HG03103 (cell line): ENCODE measurements around the gene P2RX5.

Experiments used
- ATAC-seq: cut with Tn5 transposase; IDR thresholded peaks from one replicate; pipeline ENCODE4 v1.9.1; 2021; ENCODE audit warnings: low read depth; ENCODE audit not compliant: unreplicated experiment

The P2RX5 gene

GRCh38 chr17:3683054-3683511 lies 12.9 kb downstream of the P2RX5 start:
- ATAC-seq, result no peak

DNA sequence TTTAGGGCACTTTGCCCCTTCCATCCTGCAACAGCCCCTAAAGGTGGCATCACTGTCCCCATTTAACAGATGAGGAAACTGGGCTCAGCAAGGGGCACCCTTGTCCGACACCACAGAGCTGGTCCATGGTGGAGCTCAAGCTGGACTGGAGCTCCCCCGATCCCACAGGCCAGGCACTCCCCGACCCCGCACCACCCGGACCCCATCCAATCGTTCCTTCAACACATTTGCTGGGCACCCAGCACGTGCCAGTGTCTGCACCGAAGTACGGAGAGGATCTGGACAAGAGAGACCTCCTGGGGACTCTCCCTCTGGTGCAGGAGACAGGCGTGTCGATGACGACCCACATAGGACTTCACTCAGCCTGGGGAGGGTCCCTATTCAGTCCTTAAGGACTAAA lies 13.9 kb downstream of the P2RX5 start:
- no peak for ATAC-seq

GRCh38 chr17:3681565-3681964 lies 14.4 kb downstream of the P2RX5 start:
- ATAC-seq, result no peak

DNA sequence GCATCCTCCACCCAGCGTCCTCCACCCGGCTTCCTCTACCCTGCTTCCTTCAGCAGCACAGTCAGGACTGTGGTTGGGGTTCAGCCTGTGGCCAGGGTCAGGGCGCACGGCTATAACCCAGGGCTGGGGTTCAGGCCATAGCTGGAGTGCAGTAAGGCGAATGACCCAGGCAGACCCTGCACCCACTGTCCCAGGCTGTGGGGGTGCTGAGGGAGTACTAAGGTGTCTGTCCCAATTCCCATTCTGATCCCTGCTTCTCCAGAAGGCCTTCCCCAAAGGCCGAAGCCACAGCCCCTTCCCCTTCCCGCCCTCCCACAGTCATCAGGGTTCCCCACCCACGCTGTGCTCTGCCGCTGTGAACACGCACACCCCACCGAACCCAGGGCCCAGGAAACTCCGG lies 14.9 kb downstream of the P2RX5 start:
- ATAC-seq, result no peak

- no peak for ATAC-seq
Observed at GRCh38 chr17:3679531-3680126, 16.3 kb downstream of the P2RX5 start.

DNA sequence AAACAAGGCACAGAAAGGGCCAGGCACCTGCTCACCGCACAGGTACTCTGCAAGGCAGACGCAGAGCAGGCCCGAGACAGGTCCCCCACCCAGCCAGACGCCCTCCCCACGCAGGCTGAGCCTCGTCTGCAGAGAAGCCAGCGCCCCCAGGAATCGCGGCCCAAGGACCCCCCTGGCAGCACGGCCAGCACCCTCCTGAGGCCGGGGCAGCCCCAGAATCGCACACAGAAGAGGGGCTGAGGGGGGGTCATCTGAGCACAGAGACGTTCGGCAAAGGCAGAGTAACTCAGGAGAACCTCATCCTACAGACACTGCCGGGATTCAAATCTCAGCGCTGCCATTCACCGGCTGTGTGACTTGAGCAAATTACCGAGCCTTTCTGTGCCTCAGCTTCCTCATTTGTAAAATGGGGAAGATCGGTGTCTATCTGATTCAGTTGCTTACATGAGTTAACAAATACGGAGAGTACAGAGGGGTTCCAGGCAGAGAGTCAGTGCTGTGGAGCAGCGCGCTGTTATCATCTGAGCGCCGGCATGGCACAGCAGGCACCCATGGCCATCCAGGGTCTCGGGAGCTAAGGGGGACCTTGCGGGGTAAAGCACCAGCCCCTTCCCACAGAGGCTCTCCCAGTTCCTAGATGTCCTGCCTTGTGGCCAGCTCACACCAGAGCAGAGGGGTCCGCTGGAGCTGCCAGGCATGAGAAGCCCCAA lies 17.0 kb downstream of the P2RX5 start:
- no peak for ATAC-seq

DNA sequence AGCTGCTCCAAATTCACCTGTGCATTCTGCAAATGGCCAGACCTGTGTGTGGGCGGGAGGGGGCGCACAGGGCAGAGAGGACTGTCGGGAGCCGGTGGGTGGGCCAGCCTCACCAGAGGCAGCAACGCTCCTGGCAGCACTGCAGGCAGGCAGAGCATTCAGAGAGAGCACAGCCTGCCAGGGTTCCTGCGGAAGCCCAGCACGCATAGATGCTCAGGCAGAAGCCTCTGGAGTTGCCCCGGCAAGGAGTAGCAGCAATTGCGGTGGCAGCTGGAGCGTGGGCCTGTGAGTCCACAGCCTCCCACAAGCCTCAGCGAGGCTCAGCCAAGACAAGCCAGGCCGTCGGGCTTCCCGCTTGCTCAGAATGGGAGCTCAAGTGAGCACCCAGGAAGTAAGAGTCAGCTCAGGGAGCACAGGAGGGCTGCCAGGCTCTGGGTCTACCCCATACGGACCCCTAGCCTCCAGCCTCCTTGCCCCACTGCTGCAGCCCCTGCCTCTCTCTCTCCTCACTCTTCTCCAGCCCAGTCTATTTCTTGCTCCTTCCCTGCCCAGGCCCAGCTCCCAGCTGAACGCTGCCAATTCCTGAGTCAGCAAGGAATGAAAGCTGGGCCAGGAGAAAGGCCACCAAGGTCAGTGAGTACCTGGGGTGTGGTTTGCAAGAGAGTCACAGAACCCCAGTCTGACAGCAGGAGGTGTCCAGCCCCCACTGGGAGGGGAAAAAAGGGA lies 17.7 kb downstream of the P2RX5 start:
- no peak for ATAC-seq

DNA sequence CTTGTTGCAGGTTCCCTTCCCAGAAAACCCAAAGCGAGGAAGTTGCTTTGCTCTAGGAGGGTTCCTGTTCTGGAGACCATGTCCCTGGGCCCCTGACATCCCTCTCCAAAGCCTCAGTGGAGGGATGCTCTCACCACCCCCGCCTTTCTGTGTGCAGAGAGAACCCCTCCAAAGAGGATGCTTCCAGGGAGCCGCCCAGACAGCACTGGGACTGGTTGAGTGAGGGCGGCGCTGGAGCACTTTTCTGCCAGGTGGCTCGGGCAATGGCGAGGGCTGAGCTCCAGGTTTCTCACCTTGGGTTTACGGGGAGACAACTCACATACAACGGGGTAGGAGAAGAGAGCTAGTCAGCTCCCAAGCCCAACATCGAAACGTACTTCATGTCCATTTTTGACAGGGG lies 20.1 kb downstream of the P2RX5 start:
- no peak for ATAC-seq

DNA sequence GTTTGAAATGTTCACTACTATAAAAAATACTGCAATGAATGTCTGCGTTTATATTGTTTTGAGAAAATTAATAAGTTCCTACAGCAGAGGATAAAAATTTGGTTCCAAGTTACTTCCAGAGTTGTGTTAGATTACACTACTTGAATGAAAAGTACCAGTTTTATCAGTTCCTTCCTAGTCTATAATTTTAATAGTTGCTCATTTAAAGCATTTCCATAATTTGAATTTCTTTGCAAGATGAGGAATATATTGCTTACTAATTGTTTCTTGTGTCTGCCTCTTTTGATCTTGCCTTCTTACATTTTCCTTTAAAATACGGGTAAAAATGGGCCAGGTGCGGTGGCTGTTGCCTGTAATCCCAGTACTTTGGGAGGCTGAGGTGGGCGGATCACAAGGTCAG lies 23.4 kb downstream of the P2RX5 start:
- ATAC-seq, result no peak

GRCh38 chr17:3669548-3669947 lies 26.4 kb downstream of the P2RX5 start:
- no peak for ATAC-seq

DNA sequence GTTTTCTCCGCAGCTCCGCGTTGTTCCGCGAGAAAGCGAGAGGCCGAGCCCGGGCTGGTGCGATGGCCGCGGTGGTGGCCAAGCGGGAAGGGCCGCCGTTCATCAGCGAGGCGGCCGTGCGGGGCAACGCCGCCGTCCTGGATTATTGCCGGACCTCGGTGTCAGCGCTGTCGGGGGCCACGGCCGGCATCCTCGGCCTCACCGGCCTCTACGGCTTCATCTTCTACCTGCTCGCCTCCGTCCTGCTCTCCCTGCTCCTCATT lies 26.9 kb downstream of the P2RX5 start:
- ATAC-seq, result peak; percentile 4

GRCh38 chr17:3668279-3669084 lies 27.5 kb downstream of the P2RX5 start, which contains the start of the genes EMC6 and TAX1BP3:
EMC6 (plus strand) TSS chr17:3668812; CDS start chr17:3669147, 335 bp downstream.
TAX1BP3 (minus strand) TSS chr17:3668578; CDS start chr17:3668526, 52 bp downstream.
- peak; percentile 79 for ATAC-seq

GRCh38 chr17:3667366-3668278 lies 28.3 kb downstream of the P2RX5 start:
- ATAC-seq, result no peak

GRCh38 chr17:3666516-3666915 lies 29.4 kb downstream of the P2RX5 start:
- ATAC-seq, result no peak

DNA sequence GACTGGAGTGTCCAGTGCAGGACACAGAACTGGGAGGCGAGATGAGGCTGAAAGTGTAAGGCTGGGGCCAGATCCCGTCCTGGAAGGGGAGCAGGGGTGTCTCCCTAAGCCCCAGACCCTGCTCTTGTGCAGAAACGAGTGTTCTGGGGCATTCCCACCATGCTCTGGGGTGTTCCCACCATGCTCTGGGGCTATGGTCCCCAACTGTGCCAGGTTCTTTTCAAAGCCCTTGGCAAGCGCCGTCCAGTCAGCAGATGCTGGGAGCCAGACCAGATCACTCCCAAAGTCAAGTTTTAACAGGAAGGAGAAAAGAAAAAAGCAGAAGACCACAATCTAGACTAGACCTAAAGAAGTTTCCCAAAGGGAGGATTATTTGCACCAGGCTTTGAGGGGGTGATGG lies 30.1 kb downstream of the P2RX5 start:
- no peak for ATAC-seq

DNA sequence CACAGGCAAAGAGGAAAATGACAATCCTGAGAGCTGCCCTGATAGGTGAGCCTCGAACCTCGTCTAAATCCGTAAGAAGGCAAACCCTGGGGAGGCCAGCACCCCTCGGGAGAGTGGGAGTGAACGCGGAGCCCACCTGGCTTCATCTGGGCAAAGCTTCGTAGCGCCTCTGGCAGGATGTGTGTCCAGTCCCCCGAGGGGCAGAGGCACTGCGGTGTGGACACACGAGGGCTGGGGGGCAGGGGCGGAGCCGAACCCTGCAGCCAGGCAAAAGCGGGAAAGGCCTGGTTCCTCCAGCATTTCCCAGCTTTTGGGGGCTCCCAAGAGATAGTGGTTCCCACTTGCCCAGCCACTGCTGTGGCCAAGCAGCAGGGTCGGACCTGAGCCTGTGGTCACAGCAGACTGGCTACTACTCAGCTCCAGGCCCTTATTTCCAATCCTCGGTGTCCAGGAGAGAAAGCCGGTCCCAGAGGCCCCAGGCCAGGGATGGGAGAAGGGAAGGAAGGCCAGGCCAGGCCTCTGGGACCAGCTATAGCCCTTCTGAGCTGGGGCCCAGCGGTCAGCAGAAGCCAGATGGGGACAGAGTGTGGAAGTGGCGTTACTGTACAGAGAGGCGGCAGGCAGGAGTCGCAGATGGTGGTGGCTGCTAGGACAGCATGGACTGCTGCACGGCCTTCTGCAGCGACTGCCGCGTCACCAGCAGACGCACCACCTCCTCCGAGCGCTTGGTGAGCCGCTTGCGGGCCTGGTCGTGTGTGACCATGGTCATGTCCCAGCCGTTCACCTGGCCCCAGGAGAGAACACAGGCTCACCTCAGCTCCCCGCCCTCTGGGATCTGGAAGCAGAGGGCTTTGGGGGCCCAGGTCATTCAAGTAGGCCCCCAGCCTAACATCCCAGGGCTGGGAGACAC lies 32.6 kb downstream of the P2RX5 start:
- no peak for ATAC-seq

- ATAC-seq, result no peak
Observed at GRCh38 chr17:3660311-3660891, 35.6 kb downstream of the P2RX5 start.

- no peak for ATAC-seq
Observed at GRCh38 chr17:3659541-3660111, 36.3 kb downstream of the P2RX5 start.
